Mesodermal cell (in vitro differentiated cells): Measurements from ENCODE around the gene XPC.
"Not testable (repeated sequence)": the region's sequence is repeated elsewhere in the genome, so short reads cannot be mapped to it uniquely, and the experiment has no call there.

Experiments
- H3K27ac ChIP-seq: 2 replicates; pipeline ENCODE4 v1.7.0; 2013; ENCODE audit warnings: mild to moderate bottlenecking, low read depth, low read length, moderate library complexity; ENCODE audit not compliant: severe bottlenecking
- H3K36me3 ChIP-seq: 2 replicates; pipeline ENCODE4 v1.7.1; 2013; ENCODE audit warnings: mild to moderate bottlenecking, low read length, moderate library complexity; ENCODE audit not compliant: control insufficient read depth, insufficient read depth
- H3K4me1 ChIP-seq: one replicate; pipeline ENCODE4 v1.7.1; 2013; ENCODE audit warnings: mild to moderate bottlenecking, low read length; ENCODE audit not compliant: insufficient read depth, control insufficient read depth, poor library complexity, severe bottlenecking
- H3K4me3 ChIP-seq: 2 replicates; pipeline ENCODE4 v1.7.0; 2013; ENCODE audit warnings: low read length, control low read depth, mild to moderate bottlenecking; ENCODE audit not compliant: insufficient read depth, poor library complexity, severe bottlenecking; ENCODE audit errors: extremely low read depth
- H3K9me3 ChIP-seq: 2 replicates; pipeline ENCODE4 v1.7.1; 2013; ENCODE audit warnings: mild to moderate bottlenecking, low read length, moderate library complexity; ENCODE audit not compliant: control insufficient read depth
- WGBS, 2 experiments: methylation state at CpG; one replicate each; pipeline ENCODE4 v1.1.5; 2013; ENCODE audit warnings: missing lambda C conversion rate in 2 of 2; ENCODE audit not compliant: insufficient coverage in 2 of 2; 5-methylcytosine and 5-hydroxymethylcytosine counted together

XPC gene

GRCh38 chr3:14118400-14119381 lies 59.7 kb downstream of the XPC start:
- Histone ChIP-seq H3K4me1 (peaks cover 7% of the 10 kb centered on the region), H3K9me3 (no peaks in the 10 kb centered on the region), H3K4me3 (no peak overlapping the region), H3K27ac (no peak overlapping the region), H3K36me3 (peaks cover 65% of the 10 kb centered on the region)
- 91 to 94% methylated on average over 10 to 12 of the region's 13 CpGs for WGBS, 2 experiments

- Histone ChIP-seq H3K27ac (no peak overlapping the region), H3K36me3 (peaks cover 67% of the 10 kb centered on the region), H3K4me3 (no peak overlapping the region), H3K4me1 (no peaks in the 10 kb centered on the region), H3K9me3 (no peaks in the 10 kb centered on the region)
- WGBS, 2 experiments, result 91 to 100% methylated on average over 5 to 6 of the region's 10 CpGs
Measured at GRCh38 chr3:14117468-14118399, 60.7 kb downstream of the XPC start.

GRCh38 chr3:14113965-14114635 lies 64.3 kb downstream of the XPC start:
- Histone ChIP-seq H3K9me3 (no peaks in the 10 kb centered on the region), H3K4me3 (no peak overlapping the region), H3K36me3 (peaks cover 58% of the 10 kb centered on the region), H3K4me1 (no peaks in the 10 kb centered on the region), H3K27ac (no peak overlapping the region)
- WGBS, 2 experiments, result 91 to 96% methylated on average over 6 of the region's 7 CpGs

GRCh38 chr3:14110699-14111098 lies 67.7 kb downstream of the XPC start:
- Histone ChIP-seq H3K9me3 (no peaks in the 10 kb centered on the region), H3K36me3 (peaks cover 47% of the 10 kb centered on the region), H3K27ac (no peak overlapping the region), H3K4me3 (no peak overlapping the region), H3K4me1 (no peaks in the 10 kb centered on the region)
- 94 to 100% methylated on average over 1 to 2 of the region's 4 CpGs for WGBS, 2 experiments

GRCh38 chr3:14109821-14110220 lies 68.6 kb downstream of the XPC start:
- not testable (repeated sequence) for H3K27ac ChIP-seq, H3K9me3 ChIP-seq, H3K4me3 ChIP-seq, H3K4me1 ChIP-seq
- 90 to 96% methylated on average over 3 of the region's 5 CpGs for WGBS, 2 experiments
- peaks cover 39% of the 10 kb centered on the region for H3K36me3 ChIP-seq

- WGBS, 2 experiments, result 80 to 92% methylated on average over 2 to 4 of the region's 5 CpGs
- no peaks in the 10 kb centered on the region for H3K36me3 ChIP-seq
- no peak overlapping the region for H3K4me3 ChIP-seq
- H3K9me3 ChIP-seq, result no peaks in the 10 kb centered on the region
- no peaks in the 10 kb centered on the region for H3K4me1 ChIP-seq
- H3K27ac ChIP-seq, result no peak overlapping the region
Measured at GRCh38 chr3:14097616-14098391, 80.6 kb downstream of the XPC start.

- no peak overlapping the region for H3K4me3 ChIP-seq
- WGBS, 2 experiments, result 100% methylated on average over 1 of the region's 3 CpGs; no CpG with 5 or more reads in 1 of the 2 experiments
- H3K36me3 ChIP-seq, result no peaks in the 10 kb centered on the region
- H3K4me1 ChIP-seq, result no peaks in the 10 kb centered on the region
- no peak overlapping the region for H3K27ac ChIP-seq
- no peaks in the 10 kb centered on the region for H3K9me3 ChIP-seq
Measured at GRCh38 chr3:14096742-14097141, 81.7 kb downstream of the XPC start.
